Activated gamma-delta T cell treated with anti-CD3 and anti-CD28 coated beads, Interleukin-2, amount 50 U/mL, for 16 hours (primary cell): ENCODE results near the gene DHX8.
"Not testable (repeated sequence)": the region's sequence is repeated elsewhere in the genome, so short reads cannot be mapped to it uniquely, and the experiment has no call there.

ENCODE experiments used
- DNase-seq: peaks from one replicate; pipeline ENCODE4 v3.0.0-alpha.2; 2020; ENCODE audit warnings: low read depth

Gene DHX8

GRCh38 chr17:43461185-43461584 is 22.6 kb upstream of the DHX8 start:
- no peak for DNase-seq

GRCh38 chr17:43462569-43462968 is 21.2 kb upstream of the DHX8 start:
- DNase-seq: not testable (repeated sequence)

- no peak for DNase-seq
Measured at GRCh38 chr17:43463241-43463640, 20.5 kb upstream of the DHX8 start.

- DNase-seq: no peak
Measured at GRCh38 chr17:43464046-43464445, 19.7 kb upstream of the DHX8 start.

- DNase-seq: no peak
Measured at GRCh38 chr17:43465049-43465448, 18.7 kb upstream of the DHX8 start.

GRCh38 chr17:43467981-43468581 is 15.7 kb upstream of the DHX8 start:
- no peak for DNase-seq

- DNase-seq: no peak
Measured at GRCh38 chr17:43468691-43469139, 15.1 kb upstream of the DHX8 start.

GRCh38 chr17:43469145-43469544 is 14.6 kb upstream of the DHX8 start:
- DNase-seq: no peak

- no peak for DNase-seq
Measured at GRCh38 chr17:43471585-43472160, 12.1 kb upstream of the DHX8 start.

GRCh38 chr17:43475494-43476089 is 8.2 kb upstream of the DHX8 start:
- DNase-seq: no peak

- not testable (repeated sequence) for DNase-seq
Measured at GRCh38 chr17:43476306-43476705, 7.5 kb upstream of the DHX8 start.

GRCh38 chr17:43477832-43478634 is 5.7 kb upstream of the DHX8 start:
- DNase-seq: no peak

GRCh38 chr17:43479948-43480347 is 3.8 kb upstream of the DHX8 start:
- DNase-seq: no peak

GRCh38 chr17:43482103-43483012 is 1.4 kb upstream of the DHX8 start:
- no peak for DNase-seq

GRCh38 chr17:43490621-43491020 is 6.8 kb downstream of the DHX8 start:
- DNase-seq: no peak

GRCh38 chr17:43509440-43509839 is 25.7 kb downstream of the DHX8 start:
- DNase-seq: not testable (repeated sequence)

GRCh38 chr17:43511199-43511598 is 27.4 kb downstream of the DHX8 start:
- DNase-seq: not testable (repeated sequence)

- no peak for DNase-seq
Measured at GRCh38 chr17:43515656-43516055, 31.9 kb downstream of the DHX8 start.

- no peak for DNase-seq
Measured at GRCh38 chr17:43517161-43517560, 33.4 kb downstream of the DHX8 start.

- no peak for DNase-seq
Measured at GRCh38 chr17:43517615-43518386, 34.0 kb downstream of the DHX8 start.

GRCh38 chr17:43521389-43521788 is 37.6 kb downstream of the DHX8 start:
- no peak for DNase-seq
